Activated CD4-positive, alpha-beta T cell treated with anti-CD3 and anti-CD28 coated beads for 4 hours (primary cell): Measurements from ENCODE around the gene TXNDC15.
"Not testable (repeated sequence)": the region's sequence is repeated elsewhere in the genome, so short reads cannot be mapped to it uniquely, and the experiment has no call there.

Source experiments
- DNase-seq, 2 donors: peaks; one replicate each; pipeline ENCODE4 v3.0.0-alpha.2; 2020

TXNDC15 gene

DNA sequence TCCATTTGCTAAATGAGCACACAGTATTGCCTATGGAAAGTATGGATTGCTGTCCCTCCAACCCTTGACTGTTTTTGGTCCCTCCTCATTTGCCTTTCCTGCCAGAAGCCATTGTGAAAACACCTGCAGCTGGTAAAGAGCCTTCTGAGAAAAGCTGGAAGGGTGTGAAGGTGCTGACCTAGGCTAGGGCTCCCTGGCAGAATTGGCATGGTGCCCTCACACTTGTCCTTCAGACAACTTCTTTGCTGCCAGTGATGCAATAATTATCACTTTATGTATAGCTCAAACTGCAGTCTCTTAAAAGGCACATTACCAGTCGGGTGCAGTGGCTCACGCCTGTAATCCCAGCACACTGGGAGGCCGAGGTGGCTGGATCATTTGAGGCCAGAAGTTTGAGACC, 4.2 kb downstream of the TXNDC15 start:
- DNase-seq, result no peak

DNA sequence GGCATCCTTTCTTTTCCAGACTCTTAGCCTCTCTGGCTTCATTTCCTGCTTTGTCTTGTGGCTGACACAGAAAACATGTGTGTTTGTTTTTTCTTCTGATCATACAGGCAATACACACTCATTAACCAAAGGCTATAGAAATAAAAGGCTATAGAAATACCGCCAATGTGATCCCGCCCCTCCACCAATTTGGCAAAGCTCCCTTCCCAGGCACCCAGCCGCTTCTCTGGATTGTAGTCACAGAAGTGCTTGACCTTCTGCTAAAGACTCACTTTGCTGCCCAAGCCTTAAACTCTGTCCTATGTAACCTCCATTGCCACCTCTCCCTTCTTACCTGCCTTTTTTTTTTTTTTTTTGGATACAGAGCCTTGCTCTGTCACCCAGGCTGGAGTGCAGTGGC, 5.3 kb downstream of the TXNDC15 start:
- DNase-seq, result no peak

DNA sequence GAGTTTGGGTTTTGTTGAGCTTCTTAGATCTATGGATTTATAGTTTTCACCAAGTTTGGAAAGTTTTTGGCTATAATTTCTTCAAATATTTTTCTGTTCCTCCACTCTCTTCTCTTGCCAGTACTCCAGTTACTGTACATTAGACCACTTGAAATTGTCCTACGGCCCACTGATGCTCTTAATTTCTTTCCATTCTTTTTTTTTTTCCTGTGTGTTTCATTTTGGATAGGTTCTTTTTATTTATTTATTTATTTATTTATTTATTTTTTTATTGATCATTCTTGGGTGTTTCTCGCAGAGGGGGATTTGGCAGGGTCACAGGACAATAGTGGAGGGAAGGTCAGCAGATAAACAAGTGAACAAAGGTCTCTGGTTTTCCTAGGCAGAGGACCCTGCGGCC, 6.8 kb downstream of the TXNDC15 start:
- DNase-seq, result not testable (repeated sequence)

DNA sequence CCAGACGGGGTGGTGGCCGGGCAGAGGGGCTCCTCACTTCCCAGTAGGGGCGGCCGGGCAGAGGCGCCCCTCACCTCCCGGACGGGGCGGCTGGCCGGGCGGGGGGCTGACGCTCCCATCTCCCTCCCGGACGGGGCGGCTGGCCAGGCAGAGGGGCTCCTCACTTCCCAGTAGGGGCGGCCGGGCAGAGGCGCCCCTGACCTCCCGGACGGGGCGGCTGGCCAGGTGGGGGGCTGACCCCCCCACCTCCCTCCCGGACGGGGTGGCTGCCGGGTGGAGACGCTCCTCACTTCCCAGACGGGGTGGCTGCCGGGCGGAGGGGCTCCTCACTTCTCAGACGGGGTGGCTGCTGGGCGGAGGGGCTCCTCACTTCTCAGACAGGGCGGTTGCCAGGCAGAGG, 7.5 kb downstream of the TXNDC15 start:
- not testable (repeated sequence) for DNase-seq

DNA sequence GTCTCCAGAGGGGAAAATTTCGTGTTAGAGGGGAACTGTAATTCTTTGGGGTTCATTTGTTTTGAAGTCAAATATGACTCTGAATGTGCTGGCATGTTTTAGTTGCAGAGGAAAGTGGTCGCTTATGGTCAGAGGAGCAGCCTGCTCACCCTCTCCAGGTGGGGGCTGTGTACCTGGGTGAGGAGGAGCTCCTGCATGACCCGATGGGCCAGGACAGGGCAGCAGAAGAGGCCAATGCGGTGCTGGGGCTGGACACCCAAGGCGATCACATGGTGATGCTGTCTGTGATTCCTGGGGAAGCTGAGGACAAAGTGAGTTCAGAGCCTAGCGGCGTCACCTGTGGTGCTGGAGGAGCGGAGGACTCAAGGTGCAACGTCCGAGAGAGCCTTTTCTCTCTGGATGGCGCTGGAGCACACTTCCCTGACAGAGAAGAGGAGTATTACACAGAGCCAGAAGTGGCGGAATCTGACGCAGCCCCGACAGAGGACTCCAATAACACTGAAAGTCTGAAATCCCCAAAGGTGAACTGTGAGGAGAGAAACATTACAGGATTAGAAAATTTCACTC, 13.5 kb downstream of the TXNDC15 start:
- no peak for DNase-seq

DNA sequence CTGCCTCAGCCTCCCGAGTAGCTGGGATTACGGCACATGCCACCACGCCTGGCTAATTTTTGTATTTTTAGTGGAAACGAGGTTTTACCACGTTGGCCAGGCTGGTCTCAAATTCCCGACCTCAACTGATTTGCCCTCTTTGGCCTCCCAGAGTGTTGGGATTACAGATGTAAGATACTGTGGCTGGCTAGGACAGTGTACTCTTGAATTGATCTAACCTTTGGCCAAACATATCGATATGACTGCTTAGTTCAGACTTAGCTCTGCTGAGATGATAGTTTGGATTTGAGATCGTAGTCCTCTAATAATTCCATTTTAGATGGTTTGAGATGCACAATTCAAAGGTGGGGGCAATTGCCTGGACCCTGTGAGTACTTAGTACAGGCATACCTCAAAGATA, 15.2 kb downstream of the TXNDC15 start:
- no peak for DNase-seq

DNA sequence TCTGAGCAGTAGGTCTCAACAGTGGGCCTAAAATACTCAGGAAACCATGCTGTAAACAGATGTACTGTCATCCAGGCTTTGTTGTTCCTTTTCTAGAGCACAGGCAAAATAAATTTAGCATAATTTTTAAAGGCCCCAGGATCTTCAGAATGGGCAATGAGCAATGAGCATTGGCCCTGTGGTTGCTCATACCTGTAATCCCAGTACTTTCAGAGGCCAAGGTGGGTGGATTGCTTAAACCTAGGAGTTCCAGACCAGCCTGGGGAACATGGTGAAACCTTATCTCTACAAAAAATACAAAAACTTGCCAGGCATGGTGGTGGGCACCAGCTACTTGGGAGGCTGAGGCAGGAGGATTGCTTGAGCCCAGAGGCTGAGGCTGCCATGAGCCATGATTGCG, 17.3 kb downstream of the TXNDC15 start:
- DNase-seq, result no peak

DNA sequence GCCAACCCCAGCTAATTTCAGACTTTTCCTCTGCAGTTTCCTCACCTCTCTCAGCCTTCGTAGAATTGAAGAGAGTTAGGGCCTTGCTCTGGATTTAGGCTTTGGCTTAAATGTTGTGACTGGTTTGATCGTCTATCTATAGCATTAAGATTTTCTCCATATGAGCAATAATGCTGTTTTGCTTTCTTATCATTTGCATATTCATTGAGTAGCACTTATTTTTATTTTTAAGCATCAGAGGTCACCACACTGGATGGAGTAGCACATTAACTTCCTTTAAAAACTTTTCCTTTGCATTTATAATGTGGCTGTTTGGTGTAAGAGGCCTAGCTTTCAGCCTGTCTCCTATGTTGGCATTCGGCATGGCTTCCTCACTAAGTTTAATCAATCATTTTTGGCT, 18.1 kb downstream of the TXNDC15 start:
- no peak for DNase-seq

DNA sequence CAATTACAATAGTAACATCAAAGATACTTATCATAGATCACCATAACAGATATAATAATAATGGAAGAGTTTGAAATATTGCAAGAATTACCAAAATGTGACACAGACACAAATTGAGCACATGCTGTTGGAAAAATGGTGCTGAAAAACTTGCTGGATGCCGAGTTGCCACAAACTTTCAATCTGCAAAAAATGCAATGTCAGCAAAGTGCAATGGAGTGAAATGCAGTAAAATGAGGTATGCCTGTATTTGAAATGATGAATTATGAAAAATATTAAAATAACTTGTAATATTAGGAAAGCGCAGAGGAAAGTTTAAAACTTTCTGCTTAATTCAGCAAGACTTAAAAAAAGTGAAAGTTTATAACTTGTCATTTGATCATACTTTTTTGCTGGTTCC, 18.8 kb downstream of the TXNDC15 start:
- DNase-seq, result no peak

DNA sequence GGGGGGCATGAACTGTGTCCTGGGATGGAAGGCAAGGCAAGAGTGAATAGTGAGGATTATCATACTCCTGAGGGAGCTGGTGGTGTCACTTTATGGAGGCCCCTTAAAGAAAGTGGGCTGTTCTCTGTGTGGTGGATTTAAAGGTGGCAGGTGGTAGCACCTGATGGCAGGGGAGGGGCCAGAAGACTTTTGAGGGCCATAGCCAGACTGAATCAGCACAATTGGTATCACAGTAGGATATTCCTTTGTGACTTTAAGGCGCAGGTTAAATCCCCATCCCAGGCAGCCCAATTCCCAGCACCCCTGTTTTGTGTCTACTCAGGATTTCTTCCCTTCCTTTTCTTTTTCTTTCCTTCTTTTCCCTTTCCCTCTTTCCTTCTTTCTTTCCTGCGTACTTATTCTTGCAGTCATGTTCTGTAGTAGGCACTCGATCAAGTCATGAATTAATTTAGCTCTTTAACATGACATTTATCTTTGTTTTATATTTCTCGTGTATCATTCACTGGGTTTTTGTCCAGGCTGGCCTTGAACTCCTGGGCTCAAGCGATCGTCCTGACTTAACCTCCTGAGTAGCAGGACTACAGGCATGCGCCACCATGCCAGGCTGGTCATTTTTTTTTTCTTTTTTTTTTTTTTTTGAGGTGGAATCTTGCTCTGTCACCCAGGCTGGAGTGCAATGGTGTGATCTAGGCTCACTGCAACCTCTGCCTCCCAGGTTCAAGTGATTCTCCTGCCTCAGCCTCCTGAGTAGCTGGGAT, 19.8 kb downstream of the TXNDC15 start:
- no peak for DNase-seq

DNA sequence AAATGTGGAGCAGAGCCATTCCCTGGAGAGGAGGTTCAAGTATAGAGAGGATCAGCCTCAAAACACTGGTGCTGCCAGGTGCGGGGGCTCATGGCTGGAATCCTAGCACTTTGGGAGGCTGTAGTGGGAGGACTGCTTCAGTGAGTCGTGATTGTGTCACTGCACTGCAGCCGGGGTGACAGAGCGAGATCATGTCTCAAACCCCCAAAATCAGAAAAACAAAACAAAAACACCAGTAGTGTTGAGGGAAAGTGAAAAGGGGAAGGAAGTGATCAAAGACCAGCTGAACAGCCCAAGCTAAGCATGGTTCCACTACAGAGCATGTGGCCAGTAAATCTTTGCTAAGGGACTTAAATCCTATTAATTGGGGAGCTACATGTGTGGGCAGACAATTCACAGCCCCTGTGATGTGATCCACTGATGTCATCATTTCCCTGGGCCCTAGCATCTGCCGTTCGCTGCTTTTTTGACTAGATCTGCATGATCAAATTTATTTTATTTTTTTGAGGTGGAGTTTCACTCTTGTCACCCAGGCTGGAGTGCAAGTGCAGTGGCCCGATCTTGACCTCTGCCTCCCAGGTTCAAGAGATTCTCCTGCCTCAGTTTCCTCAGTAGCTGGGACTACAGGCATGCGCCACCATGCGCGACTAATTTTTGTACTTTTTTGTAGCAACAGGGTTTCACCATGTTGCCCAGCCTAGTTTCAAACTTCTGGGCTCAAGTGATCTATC, 28.1 kb downstream of the TXNDC15 start:
- DNase-seq, result no peak

DNA sequence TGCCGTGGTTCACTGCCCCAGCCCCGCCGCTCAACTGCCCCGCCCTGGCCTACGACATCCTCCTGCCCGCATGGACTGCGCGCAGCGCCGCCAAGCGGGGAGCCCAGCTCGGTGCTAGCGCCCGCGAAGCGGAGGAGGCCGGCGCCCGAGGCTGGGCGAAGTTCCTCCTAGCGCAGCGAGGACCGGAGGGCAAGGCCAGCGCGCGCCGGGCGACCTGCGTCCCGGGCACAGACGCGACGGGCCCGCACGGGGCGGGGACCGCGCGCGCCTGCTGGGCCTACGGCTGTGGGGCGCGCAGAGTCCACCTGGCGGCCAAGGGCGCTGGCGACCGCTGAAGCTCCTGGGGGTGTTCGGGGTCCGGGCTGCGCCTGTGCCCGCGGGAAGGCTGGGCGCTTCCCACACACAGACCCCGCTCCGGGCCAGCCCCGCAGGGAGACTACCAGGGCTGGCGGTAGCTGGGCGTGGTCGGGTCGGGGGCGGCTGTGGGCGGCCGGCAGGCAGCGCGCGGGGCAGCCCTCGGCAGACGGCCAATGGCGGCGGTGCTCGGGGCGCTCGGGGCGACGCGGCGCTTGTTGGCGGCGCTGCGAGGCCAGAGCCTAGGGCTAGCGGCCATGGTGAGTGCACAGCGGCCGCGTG, 30.6 kb downstream of the TXNDC15 start, which contains the start of gene PCBD2:
TSS of gene PCBD2 (plus strand) at position 522 of the 636 bp plus-strand sequence. CDS start at position 531, 9 bp downstream.
- DNase-seq, result peak; percentile 89

DNA sequence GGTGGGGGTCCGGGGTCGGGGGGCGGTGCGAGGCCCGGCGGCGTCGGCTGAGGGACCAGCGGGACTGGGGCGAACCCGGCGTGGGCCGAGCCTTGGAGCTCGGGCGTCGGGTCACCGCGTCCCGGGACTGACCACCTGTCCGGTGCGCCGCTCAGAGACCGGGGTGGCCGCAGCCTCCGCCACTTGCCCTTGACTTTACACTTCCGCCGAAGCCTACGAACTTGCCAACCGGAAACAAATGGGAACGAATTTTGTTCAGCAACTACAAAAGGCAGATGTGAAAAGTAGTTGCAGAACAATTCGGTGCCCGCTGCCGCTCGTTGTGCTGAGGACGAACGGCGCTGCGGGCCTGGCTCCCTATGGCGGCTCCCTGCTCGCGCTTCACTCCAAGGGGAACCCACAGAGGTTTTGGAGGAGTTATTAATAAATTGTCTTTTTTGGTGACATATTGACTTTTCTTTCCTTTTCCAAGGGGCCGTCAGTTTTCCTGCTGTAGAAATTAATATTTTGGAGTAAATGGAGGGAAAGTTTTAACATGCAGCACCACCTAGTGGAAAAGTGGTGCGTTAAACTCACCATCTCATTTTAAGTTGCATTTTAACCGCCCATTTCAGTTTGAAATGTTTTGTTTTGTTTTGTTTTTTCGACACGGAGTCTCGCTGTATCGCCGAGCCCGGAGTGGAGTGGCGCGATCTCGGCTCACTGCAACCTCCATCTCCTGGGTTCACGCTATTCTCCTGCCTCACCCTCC, 31.2 kb downstream of the TXNDC15 start:
- DNase-seq, result peak; percentile 53 to 63

DNA sequence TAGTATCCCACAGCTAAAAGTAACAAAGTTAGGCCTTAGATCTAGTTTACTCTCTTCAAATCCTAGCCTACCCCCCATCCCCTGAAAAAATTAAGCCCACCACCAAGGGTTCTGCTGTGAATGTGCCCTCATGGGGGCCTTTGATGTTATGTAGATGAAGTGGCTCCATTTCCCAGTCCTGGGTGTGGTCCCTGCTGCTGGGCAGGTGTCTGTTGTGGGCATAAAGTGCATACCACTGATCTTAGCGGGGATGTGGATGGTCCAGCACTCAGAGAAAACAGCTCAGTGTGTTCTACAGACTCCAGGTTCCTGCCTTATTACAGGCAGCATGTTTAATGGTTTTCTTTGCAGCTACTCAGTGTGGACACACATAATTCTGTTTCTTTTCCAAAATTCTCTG, 32.6 kb downstream of the TXNDC15 start:
- DNase-seq, result no peak

DNA sequence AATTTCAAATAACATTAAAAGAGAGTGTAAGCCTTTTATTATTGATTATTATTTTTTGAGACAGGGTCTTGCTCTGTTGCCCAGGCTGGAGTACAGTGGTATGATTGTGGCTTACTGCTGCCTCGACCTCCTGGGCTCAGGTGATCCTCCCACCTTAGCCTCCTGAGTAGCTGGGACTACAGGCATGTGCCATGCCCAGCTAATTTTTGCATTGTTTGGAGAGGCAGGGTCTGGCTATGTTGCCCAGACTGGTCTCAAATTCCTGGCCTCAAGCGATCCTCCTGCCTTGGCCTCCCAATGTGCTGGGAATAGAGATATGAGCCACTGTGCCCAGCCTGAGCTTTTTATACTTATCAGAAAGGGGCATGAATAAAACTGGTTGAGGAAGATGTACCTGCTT, 36.6 kb downstream of the TXNDC15 start:
- DNase-seq, result not testable (repeated sequence)

DNA sequence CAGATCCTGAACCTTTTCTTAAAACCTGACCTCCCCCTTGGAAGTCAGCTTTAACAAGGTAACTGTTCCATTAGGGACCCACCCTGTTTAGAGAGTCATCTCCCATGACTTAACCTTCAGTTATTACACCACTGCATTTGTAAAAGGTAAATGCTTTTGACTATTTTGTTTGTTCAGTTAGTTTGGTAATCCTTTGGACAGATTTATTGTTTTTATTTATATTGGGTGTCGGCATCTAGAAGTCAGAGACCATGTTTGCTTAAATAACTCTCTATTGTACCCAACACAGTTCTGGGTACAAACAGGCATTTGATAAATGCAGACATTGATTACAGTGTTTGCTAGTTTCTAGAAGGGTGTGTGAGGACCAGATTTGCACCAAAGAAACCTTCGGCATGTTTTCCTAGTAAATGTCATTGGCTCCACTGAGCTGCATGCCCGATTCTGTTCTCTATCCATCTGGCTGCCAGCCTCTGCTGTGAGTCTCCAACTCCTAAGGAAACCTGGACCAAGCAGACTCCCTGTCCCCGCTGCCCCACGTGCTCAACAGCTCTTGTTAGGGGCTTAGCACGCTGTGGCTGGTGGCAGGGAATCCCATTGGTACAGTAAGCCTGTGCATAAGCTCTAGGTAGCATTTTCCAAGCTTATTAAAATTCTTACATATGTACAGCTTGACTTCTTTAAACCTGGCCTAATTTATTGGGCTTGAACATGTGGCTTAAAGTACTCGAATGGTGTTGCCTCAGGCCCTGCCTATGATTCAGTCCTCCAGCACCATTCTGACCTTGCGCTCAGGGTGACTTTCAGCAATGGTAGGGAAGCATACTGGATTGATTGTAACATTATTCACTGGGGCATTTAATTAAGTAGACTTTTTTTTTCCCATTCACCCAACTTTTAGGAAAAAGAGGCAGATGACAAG, 37.4 kb downstream of the TXNDC15 start:
- no peak for DNase-seq

DNA sequence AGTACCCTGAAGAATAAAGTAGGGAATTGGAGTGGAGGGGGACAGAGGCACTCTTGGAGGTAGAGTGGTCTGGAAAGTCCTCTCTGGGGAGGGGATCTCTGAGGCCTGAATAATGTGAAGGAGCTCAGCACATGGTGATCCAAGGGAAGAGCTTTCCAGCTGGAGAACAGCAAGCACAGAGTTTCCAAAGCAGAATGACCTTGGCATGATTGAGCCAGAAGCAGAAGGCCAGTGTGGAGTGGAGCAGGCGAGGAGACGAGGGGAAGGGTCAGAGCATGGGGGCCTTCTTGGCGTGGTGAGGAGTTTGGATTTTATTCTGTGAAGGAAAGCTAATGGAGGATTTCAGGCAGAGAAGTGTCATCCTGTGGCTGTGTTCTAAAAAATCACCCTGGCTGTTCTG, 39.1 kb downstream of the TXNDC15 start:
- DNase-seq, result no peak

DNA sequence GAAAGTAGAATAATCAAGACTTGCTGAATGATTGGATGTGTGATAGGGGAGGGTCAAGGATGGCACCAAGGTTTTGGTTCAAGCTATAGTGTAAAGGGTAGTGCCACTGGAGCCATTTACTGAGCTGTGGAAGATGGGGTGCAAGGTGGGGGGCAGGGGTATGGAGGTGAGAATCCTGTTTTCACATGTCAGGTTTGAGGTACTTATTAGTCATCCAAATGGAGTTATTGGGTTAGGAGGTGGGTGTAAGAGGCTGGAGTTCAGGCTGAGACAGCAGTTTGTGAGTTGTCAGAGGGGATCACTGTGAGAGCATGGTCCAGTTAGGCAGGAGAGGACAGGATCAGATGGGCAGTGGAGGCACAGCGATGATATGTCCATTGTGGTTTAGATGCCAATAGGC, 39.6 kb downstream of the TXNDC15 start:
- DNase-seq, result no peak

DNA sequence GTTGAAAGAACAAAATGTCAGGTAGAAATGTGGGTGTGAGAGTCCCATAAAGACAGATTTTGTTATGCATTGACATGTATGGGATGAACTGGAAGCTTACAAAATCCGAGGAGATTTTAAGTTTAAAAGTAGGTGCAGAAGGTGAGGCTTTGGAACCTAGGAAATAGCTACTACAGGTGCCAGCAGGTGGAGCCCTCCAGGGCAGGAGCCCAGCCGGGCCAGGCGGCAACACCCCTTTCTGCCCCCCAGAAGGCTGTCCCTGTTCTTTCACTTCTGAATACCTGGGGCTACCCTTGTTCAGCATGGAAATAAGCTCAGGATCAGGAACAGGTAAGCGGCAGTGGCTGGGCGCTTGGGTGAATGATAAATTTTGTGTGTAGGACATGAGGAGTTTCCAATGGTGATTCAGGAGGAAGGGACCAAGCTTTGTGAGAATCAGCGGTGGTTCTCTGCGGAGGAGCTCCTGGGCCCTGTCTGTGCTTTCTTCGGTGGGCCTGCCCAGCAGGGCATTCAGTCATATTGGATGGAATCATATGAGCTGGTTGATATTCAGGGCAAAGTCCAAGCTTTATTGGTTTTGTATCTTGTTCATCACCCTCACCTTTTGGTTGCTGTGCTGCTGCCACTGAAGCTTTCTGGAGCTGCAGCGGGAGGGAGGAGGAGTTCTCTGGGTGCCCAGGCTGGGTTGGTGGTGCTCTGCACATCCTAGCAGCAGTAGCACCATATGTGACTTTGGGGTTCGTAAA, 43.1 kb downstream of the TXNDC15 start:
- DNase-seq, result no peak

DNA sequence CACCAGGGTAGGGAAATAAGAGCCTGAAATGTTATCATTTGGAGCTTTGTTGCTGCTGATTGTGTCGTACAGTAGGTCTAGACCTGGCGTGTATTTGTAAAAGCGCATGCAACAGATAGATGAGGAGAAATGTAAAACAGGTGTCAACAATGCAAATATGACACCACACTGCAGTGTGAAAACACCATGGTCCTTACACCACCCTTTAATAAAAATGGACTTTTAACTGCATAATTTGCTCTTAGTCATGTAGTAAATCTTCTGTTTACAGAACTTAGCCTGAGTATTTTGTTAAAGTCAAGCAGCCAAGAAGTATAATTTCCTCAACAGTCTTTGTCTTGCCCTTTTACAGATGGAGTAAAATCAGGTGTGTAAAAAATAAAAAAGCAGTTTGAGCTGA, 44.7 kb downstream of the TXNDC15 start:
- DNase-seq, result no peak
